H9 (cell line): Measurements from ENCODE around the gene GHR. TPM values are rescaled to one million over a fixed set of nuclear protein-coding genes. Genes with fewer than 3 reads are reported as not detected.

Experiments used
- DNase-seq: peaks from one replicate; pipeline ENCODE4 v3.0.0-alpha.2; 2017
- H2AFZ ChIP-seq: one replicate; pipeline ENCODE4 v1.6.1; 2013; ENCODE audit warnings: mild to moderate bottlenecking, low read length, control low read depth, moderate library complexity
- H2AK5ac ChIP-seq: 2 replicates; pipeline ENCODE4 v1.6.1; 2013; ENCODE audit warnings: low read length, control low read depth, mixed read lengths; ENCODE audit not compliant: insufficient read length
- H2BK120ac ChIP-seq: one replicate; pipeline ENCODE4 v1.6.1; 2013; ENCODE audit warnings: low read depth, mild to moderate bottlenecking, low read length, control low read depth, inconsistent platforms; ENCODE audit not compliant: poor library complexity, severe bottlenecking
- H2BK12ac ChIP-seq: 2 replicates; pipeline ENCODE4 v1.6.1; 2013; ENCODE audit warnings: low read length, control low read depth, mixed read lengths, low read depth; ENCODE audit not compliant: insufficient read length
- H2BK15ac ChIP-seq: 2 replicates; pipeline ENCODE4 v1.6.1; 2013; ENCODE audit warnings: low read depth, low read length, control low read depth
- H2BK20ac ChIP-seq: one replicate; pipeline ENCODE4 v1.6.1; 2013; ENCODE audit warnings: low read depth, mild to moderate bottlenecking, low read length, control low read depth, inconsistent platforms; ENCODE audit not compliant: poor library complexity, severe bottlenecking
- H2BK5ac ChIP-seq: 2 replicates; pipeline ENCODE4 v1.6.1; 2013; ENCODE audit warnings: low read length, control low read depth, mixed read lengths; ENCODE audit not compliant: insufficient read length
- H3K14ac ChIP-seq: 2 replicates; pipeline ENCODE4 v1.6.1; 2013; ENCODE audit warnings: low read length, control low read depth; ENCODE audit not compliant: insufficient read depth
- H3K18ac ChIP-seq: 2 replicates; pipeline ENCODE4 v1.6.1; 2013; ENCODE audit warnings: low read depth, mild to moderate bottlenecking, mixed read lengths, low read length, control low read depth; ENCODE audit not compliant: insufficient read length
- H3K23ac ChIP-seq: 2 replicates; pipeline ENCODE4 v1.6.1; 2013; ENCODE audit warnings: low read length, control low read depth, mixed read lengths, low read depth; ENCODE audit not compliant: insufficient read length
- H3K23me2 ChIP-seq: 2 replicates; pipeline ENCODE4 v1.6.1; 2013; ENCODE audit warnings: low read depth, mild to moderate bottlenecking, mixed read lengths, low read length, control low read depth; ENCODE audit not compliant: insufficient read length, poor library complexity, severe bottlenecking
- H3K27ac ChIP-seq: 2 replicates; pipeline ENCODE4 v1.5.1; 2013; ENCODE audit warnings: low read length, control low read depth, mixed read lengths, low read depth; ENCODE audit not compliant: insufficient read length
- H3K27me3 ChIP-seq: 2 replicates; pipeline ENCODE4 v1.6.1; 2013; ENCODE audit warnings: low read length, control low read depth, inconsistent platforms; ENCODE audit not compliant: insufficient read depth
- H3K4ac ChIP-seq: 2 replicates; pipeline ENCODE4 v1.6.1; 2013; ENCODE audit warnings: low read depth, mild to moderate bottlenecking, control low read depth, inconsistent platforms, low read length, moderate library complexity
- H3K4me1 ChIP-seq: 2 replicates; pipeline ENCODE4 v1.6.1; 2013; ENCODE audit warnings: low read length, control low read depth, inconsistent platforms; ENCODE audit not compliant: insufficient read depth
- H3K4me2 ChIP-seq: 2 replicates; pipeline ENCODE4 v1.6.1; 2013; ENCODE audit warnings: low read length, control low read depth, mixed read lengths; ENCODE audit not compliant: insufficient read length, insufficient read depth
- H3K56ac ChIP-seq: 2 replicates; pipeline ENCODE4 v1.6.1; 2013; ENCODE audit warnings: low read depth, mild to moderate bottlenecking, mixed read lengths, low read length, control low read depth; ENCODE audit not compliant: insufficient read length
- H3K79me1 ChIP-seq: 2 replicates; pipeline ENCODE4 v1.6.1; 2013; ENCODE audit warnings: low read depth, mild to moderate bottlenecking, moderate library complexity, low read length, control low read depth, inconsistent platforms; ENCODE audit not compliant: insufficient read depth, poor library complexity, severe bottlenecking
- H3K79me2 ChIP-seq: 2 replicates; pipeline ENCODE4 v1.6.1; 2013; ENCODE audit warnings: low read length, control low read depth, inconsistent platforms; ENCODE audit not compliant: insufficient read depth
- H3K9ac ChIP-seq: 2 replicates; pipeline ENCODE4 v1.6.1; 2013; ENCODE audit warnings: low read length, control low read depth, mixed read lengths; ENCODE audit not compliant: insufficient read length; ENCODE audit errors: extremely low read depth
- H3K9me3 ChIP-seq: one replicate; pipeline ENCODE4 v1.6.1; 2013; ENCODE audit warnings: low read depth, low read length, inconsistent platforms; ENCODE audit not compliant: control insufficient read depth
- H3T11ph ChIP-seq: one replicate; pipeline ENCODE4 v1.6.1; 2013; ENCODE audit warnings: mild to moderate bottlenecking, low read length, control low read depth, inconsistent platforms
- H4K20me1 ChIP-seq: one replicate; pipeline ENCODE4 v1.6.1; 2013; ENCODE audit not compliant: control insufficient read depth, insufficient read length, insufficient read depth
- H4K5ac ChIP-seq: 2 replicates; pipeline ENCODE4 v1.6.1; 2013; ENCODE audit warnings: low read depth, mild to moderate bottlenecking, mixed read lengths, low read length, control low read depth; ENCODE audit not compliant: insufficient read length
- H4K8ac ChIP-seq: replicated peaks from 2 replicates; pipeline ENCODE4 v1.6.1; 2013; ENCODE audit warnings: low read length, control low read depth, mixed read lengths, low read depth; ENCODE audit not compliant: insufficient read length
- H4K91ac ChIP-seq: 2 replicates; pipeline ENCODE4 v1.6.1; 2013; ENCODE audit warnings: low read depth, mild to moderate bottlenecking, moderate library complexity, mixed read lengths, low read length, control low read depth; ENCODE audit not compliant: insufficient read length
- H3K27ac Mint-ChIP-seq, 3 experiments: 2 replicates in 2 of 3; 3 replicates in 1 of 3; pipeline ENCODE4 v1.8.0; 2020 to 2021; ENCODE audit warnings: mixed read lengths in 3 of 3, mild to moderate bottlenecking in 1 of 3, moderate library complexity in 1 of 3
- H3K27me3 Mint-ChIP-seq: 2 replicates; pipeline ENCODE4 v1.8.0; 2021; ENCODE audit warnings: low read depth, mild to moderate bottlenecking, moderate library complexity, mixed read lengths
- H3K36me3 Mint-ChIP-seq, 3 experiments: 2 replicates in 2 of 3; 3 replicates in 1 of 3; pipeline ENCODE4 v1.8.0; 2020 to 2021; ENCODE audit warnings: low read depth in 3 of 3, mixed read lengths in 3 of 3; ENCODE audit not compliant: insufficient read depth in 1 of 3
- H3K4me1 Mint-ChIP-seq, 2 experiments: 2 replicates each; pipeline ENCODE4 v1.8.0; 2020; ENCODE audit warnings: mixed read lengths in 2 of 2
- H3K4me3 Mint-ChIP-seq, 2 experiments: 2 replicates in 1 of 2; 3 replicates in 1 of 2; pipeline ENCODE4 v1.8.0; 2020 to 2021; ENCODE audit warnings: mild to moderate bottlenecking in 2 of 2, mixed read lengths in 2 of 2, moderate library complexity in 1 of 2
- H3K9me3 Mint-ChIP-seq, 2 experiments: 2 replicates in 1 of 2; 3 replicates in 1 of 2; pipeline ENCODE4 v1.8.0; 2020; ENCODE audit warnings: mild to moderate bottlenecking in 2 of 2, mixed read lengths in 2 of 2, moderate library complexity in 1 of 2
- WGBS: extraction: QIAGEN DNeasy Blood & Tissue Kit; methylation state at CpG from one replicate; pipeline ENCODE4 v1.1.7; 2013; ENCODE audit warnings: missing lambda C conversion rate, low lambda C conversion rate, mixed read lengths; ENCODE audit not compliant: insufficient read length; ENCODE audit errors: extremely low coverage; 5-methylcytosine and 5-hydroxymethylcytosine counted together
- total RNA-seq: library from RNA; stranded (reverse); gene quantifications from 2 replicates; pipeline ENCODE4 v1.2.1, GENCODE V29; 2021
- TF ChIP-seq, protein P1 (sequence below): fragments of 200-600 bp; sonication (generic); conservative IDR thresholded peaks from 3 replicates; pipeline ENCODE4 v1.8.0; 2021; ENCODE audit warnings: antibody characterized with exemption, mild to moderate bottlenecking

Gene GHR
- total RNA-seq, 1 experiment from 2014 or later: 0.20 TPM

DNA sequence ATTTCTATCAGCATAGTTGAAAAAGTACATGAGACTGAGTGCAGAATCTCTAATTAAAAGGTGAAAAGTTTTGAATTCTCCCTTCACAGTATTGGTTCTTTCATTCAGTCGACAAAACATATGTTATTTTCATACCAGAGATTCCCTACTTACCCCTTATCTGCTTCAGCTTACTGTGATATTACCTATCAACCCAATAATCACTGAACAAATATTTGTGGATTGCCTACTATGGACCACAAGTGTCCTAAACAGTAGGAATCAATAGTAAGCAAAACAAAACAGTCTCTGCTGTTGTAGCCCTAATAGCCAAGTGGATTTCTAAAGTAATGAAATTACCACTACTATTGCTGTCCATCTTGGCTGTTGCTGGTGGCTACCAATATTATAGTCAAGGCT is 344.9 kb downstream of the GHR start:
- no peak overlapping the region for H3K4me2 ChIP-seq
- no peak overlapping the region for H4K8ac ChIP-seq
- no peaks in the 10 kb centered on the region for H3K23me2 ChIP-seq
- no peak overlapping the region for H3K18ac ChIP-seq
- H3K36me3 Mint-ChIP-seq: no peaks in the 10 kb centered on the region
- no peaks in the 10 kb centered on the region for H3K27me3 Mint-ChIP-seq
- no peak overlapping the region for H2AK5ac ChIP-seq
- no peak overlapping the region for H2AFZ ChIP-seq
- no peaks in the 10 kb centered on the region for H4K20me1 ChIP-seq
- no peak overlapping the region for H3K27ac ChIP-seq
- H3K9ac ChIP-seq: no peak overlapping the region
- no peak overlapping the region for H3K4ac ChIP-seq
- no peaks in the 10 kb centered on the region for H3K4me1 ChIP-seq
- no peaks in the 10 kb centered on the region for H3K79me2 ChIP-seq
- H3K27ac Mint-ChIP-seq: no peak overlapping the region
- DNase-seq: no peak
- no peak overlapping the region for H3K4me3 Mint-ChIP-seq
- H3K9me3 Mint-ChIP-seq: no peaks in the 10 kb centered on the region; a peak in 1 of 5 replicates
- TF ChIP-seq, protein P1, sequence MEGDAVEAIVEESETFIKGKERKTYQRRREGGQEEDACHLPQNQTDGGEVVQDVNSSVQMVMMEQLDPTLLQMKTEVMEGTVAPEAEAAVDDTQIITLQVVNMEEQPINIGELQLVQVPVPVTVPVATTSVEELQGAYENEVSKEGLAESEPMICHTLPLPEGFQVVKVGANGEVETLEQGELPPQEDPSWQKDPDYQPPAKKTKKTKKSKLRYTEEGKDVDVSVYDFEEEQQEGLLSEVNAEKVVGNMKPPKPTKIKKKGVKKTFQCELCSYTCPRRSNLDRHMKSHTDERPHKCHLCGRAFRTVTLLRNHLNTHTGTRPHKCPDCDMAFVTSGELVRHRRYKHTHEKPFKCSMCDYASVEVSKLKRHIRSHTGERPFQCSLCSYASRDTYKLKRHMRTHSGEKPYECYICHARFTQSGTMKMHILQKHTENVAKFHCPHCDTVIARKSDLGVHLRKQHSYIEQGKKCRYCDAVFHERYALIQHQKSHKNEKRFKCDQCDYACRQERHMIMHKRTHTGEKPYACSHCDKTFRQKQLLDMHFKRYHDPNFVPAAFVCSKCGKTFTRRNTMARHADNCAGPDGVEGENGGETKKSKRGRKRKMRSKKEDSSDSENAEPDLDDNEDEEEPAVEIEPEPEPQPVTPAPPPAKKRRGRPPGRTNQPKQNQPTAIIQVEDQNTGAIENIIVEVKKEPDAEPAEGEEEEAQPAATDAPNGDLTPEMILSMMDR: no peak
- no peak overlapping the region for H2BK15ac ChIP-seq
- no peaks in the 10 kb centered on the region for H3K79me1 ChIP-seq
- H3K23ac ChIP-seq: no peak overlapping the region
- H2BK5ac ChIP-seq: no peak overlapping the region
- no peak overlapping the region for H4K91ac ChIP-seq
- H3T11ph ChIP-seq: no peak overlapping the region
- no peaks in the 10 kb centered on the region for H3K27me3 ChIP-seq
- H3K56ac ChIP-seq: no peak overlapping the region
- H2BK120ac ChIP-seq: no peak overlapping the region
- H3K9me3 ChIP-seq: no peaks in the 10 kb centered on the region
- H3K4me1 Mint-ChIP-seq: no peaks in the 10 kb centered on the region
- H4K5ac ChIP-seq: no peak overlapping the region
- H3K14ac ChIP-seq: no peak overlapping the region
- no CpG with 5 or more reads among the region's 1 CpG for WGBS
- no peak overlapping the region for H2BK12ac ChIP-seq
- H2BK20ac ChIP-seq: no peak overlapping the region
